ENCODE data around the gene RAB3A.

The RAB3A gene

GRCh38 chr19:18203863-18204393 lies at the start of gene RAB3A:
TSS of gene RAB3A (minus strand) at chr19:18204042. CDS start at chr19:18202740, 1,302 bp downstream.
- DNase-seq: peak; percentile 99

GRCh38 chr19:18253130-18253529 lies 49.3 kb upstream of the RAB3A start:
- no peak for DNase-seq

GRCh38 chr19:18252370-18252717 lies 48.5 kb upstream of the RAB3A start:
- DNase-seq: no peak

- DNase-seq: no peak
Observed at GRCh38 chr19:18251587-18252369, 47.9 kb upstream of the RAB3A start.

GRCh38 chr19:18249834-18250233 lies 46.0 kb upstream of the RAB3A start:
- DNase-seq: no peak

GRCh38 chr19:18245297-18245696 lies 41.5 kb upstream of the RAB3A start:
- DNase-seq: no peak

GRCh38 chr19:18239303-18239702 lies 35.5 kb upstream of the RAB3A start:
- no peak for DNase-seq

GRCh38 chr19:18234194-18234593 lies 30.4 kb upstream of the RAB3A start:
- no peak for DNase-seq

GRCh38 chr19:18233224-18233825 lies 29.5 kb upstream of the RAB3A start:
- DNase-seq: no peak

- DNase-seq: no peak
Observed at GRCh38 chr19:18232540-18233223, 28.8 kb upstream of the RAB3A start.

- no peak for DNase-seq
Observed at GRCh38 chr19:18231775-18232174, 27.9 kb upstream of the RAB3A start.

- DNase-seq: no peak
Observed at GRCh38 chr19:18230941-18231734, 27.3 kb upstream of the RAB3A start.

GRCh38 chr19:18229915-18230314 lies 26.1 kb upstream of the RAB3A start:
- DNase-seq: no peak

- no peak for DNase-seq
Observed at GRCh38 chr19:18229474-18229873, 25.6 kb upstream of the RAB3A start.

- no peak for DNase-seq
Observed at GRCh38 chr19:18227781-18228271, 24.0 kb upstream of the RAB3A start.

GRCh38 chr19:18226956-18227780 lies 23.3 kb upstream of the RAB3A start:
- DNase-seq: no peak

GRCh38 chr19:18225702-18226468 lies 22.0 kb upstream of the RAB3A start, which contains the start of gene PDE4C:
TSS of gene PDE4C (minus strand) at chr19:18226438. CDS start at chr19:18226415, 23 bp downstream.
- DNase-seq: peak; percentile 35

- DNase-seq: no peak
Observed at GRCh38 chr19:18225355-18225701, 21.5 kb upstream of the RAB3A start.

- DNase-seq: peak; percentile 79
Observed at GRCh38 chr19:18224525-18225354, 20.9 kb upstream of the RAB3A start.
